B cell (primary cell): ENCODE measurements around the gene SPAG6. TPM values are rescaled to one million over a fixed set of nuclear protein-coding genes. Genes with fewer than 3 reads are reported as not detected.

Experiments used
- ATAC-seq: fragments of 200-7000 bp; cut with Tn5 transposase; one replicate; pipeline ENCODE4 v1.10.0; 2021; ENCODE audit warnings: low read depth, mild to moderate bottlenecking, moderate number of reproducible peaks, moderate library complexity
- CTCF ChIA-PET: fragments of 350-600 bp; sonication (Branson Sonifier 250); formaldehyde crosslinking; loops from one replicate; lab custom pipeline; 2021; ENCODE audit warnings: antibody characterized with exemption, inconsistent platforms; lab: Charles Lee
- POLR2A ChIA-PET: fragments of 350-600 bp; sonication (Branson Sonifier 250); formaldehyde crosslinking; loops from one replicate; lab custom pipeline; 2021; ENCODE audit warnings: antibody characterized with exemption; lab: Charles Lee
- DNase-seq: peaks from one replicate; pipeline ENCODE4 v3.0.0; 2013
- H2AFZ ChIP-seq: 2 replicates; pipeline ENCODE4 v1.6.1; 2012; ENCODE audit warnings: mild to moderate bottlenecking, low read depth, low read length; ENCODE audit not compliant: insufficient read depth, poor library complexity, severe bottlenecking
- H3K27ac ChIP-seq, 2 donors: 1 replicate in 1 of 2; 2 replicates in 1 of 2; pipeline ENCODE4 v1.5.1; 2012 to 2013; ENCODE audit warnings: low read length in 2 of 2, mild to moderate bottlenecking in 2 of 2, moderate library complexity in 1 of 2
- H3K27me3 ChIP-seq, 4 experiments: fragments of 200-600 bp in 1 of 4; sonication (generic) in 1 of 4; replicated peaks in 1 of 4; 1 replicate in 2 of 4; 2 replicates in 2 of 4; pipeline versions ENCODE4 v1.6.1 to v1.7.0; 2013 to 2016; ENCODE audit warnings: low read length in 3 of 4, mild to moderate bottlenecking in 2 of 4, mixed read lengths in 1 of 4, moderate library complexity in 1 of 4; ENCODE audit not compliant: insufficient read depth in 4 of 4, control insufficient read depth in 3 of 4; ENCODE audit errors: control extremely low read depth in 1 of 4
- H3K36me3 ChIP-seq, 2 experiments: replicated peaks in 1 of 2; 1 replicate in 1 of 2; 2 replicates in 1 of 2; pipeline versions ENCODE4 v1.6.1 to v1.7.1; 2013; ENCODE audit warnings: low read length in 1 of 2; ENCODE audit not compliant: insufficient read depth in 2 of 2, control insufficient read depth in 1 of 2; ENCODE audit errors: control extremely low read depth in 1 of 2, extremely low read depth in 1 of 2
- H3K4me1 ChIP-seq, 2 donors: fragments of 200-600 bp in 1 of 2; sonication (generic) in 1 of 2; 1 replicate in 1 of 2; 2 replicates in 1 of 2; pipeline versions ENCODE4 v1.5.1 to v1.6.1; 2013 to 2017; ENCODE audit warnings: low read length in 2 of 2; ENCODE audit not compliant: control insufficient read depth in 2 of 2, insufficient read depth in 2 of 2
- H3K4me2 ChIP-seq: replicated peaks from 2 replicates; pipeline ENCODE3; 2012; ENCODE audit warnings: mild to moderate bottlenecking, low read depth, low read length; ENCODE audit not compliant: poor library complexity, severe bottlenecking
- H3K4me3 ChIP-seq, 5 experiments: fragments of 200-600 bp in 1 of 5; sonication (generic) in 1 of 5; 1 replicate in 3 of 5; 2 replicates in 2 of 5; pipeline versions ENCODE4 v1.5.1 to v1.7.0; 2011 to 2016; ENCODE audit warnings: low read length in 4 of 5, mild to moderate bottlenecking in 4 of 5, low read depth in 2 of 5, control low read depth in 1 of 5, moderate library complexity in 1 of 5; ENCODE audit not compliant: insufficient read depth in 1 of 5; ENCODE audit errors: control extremely low read depth in 1 of 5, extremely low read depth in 1 of 5
- H3K79me2 ChIP-seq: fragments of 200-600 bp; sonication (generic); one replicate; pipeline ENCODE4 v1.6.0; 2016; ENCODE audit warnings: low read length; ENCODE audit not compliant: control insufficient read depth, insufficient read depth
- H3K9ac ChIP-seq: fragments of 200-600 bp; sonication (generic); 2 replicates; pipeline ENCODE4 v1.6.1; 2017; ENCODE audit warnings: mild to moderate bottlenecking, low read length, moderate library complexity
- H3K9me3 ChIP-seq, 3 donors: one replicate each; pipeline versions ENCODE4 v1.6.1 to v1.7.1; 2013; ENCODE audit warnings: low read length in 2 of 3; ENCODE audit not compliant: control insufficient read depth in 2 of 3, insufficient read depth in 1 of 3; ENCODE audit errors: control extremely low read depth in 1 of 3
- H4K20me1 ChIP-seq: 2 replicates; pipeline ENCODE4 v1.6.0; 2012; ENCODE audit warnings: mild to moderate bottlenecking, low read length; ENCODE audit not compliant: insufficient read depth, control insufficient read depth, poor library complexity, severe bottlenecking
- H3K27ac Mint-ChIP-seq: one replicate; pipeline ENCODE4 v1.8.0; 2021; ENCODE audit warnings: mixed read lengths
- H3K27me3 Mint-ChIP-seq: one replicate; pipeline ENCODE4 v1.8.0; 2021; ENCODE audit warnings: mixed read lengths
- H3K4me1 Mint-ChIP-seq: one replicate; pipeline ENCODE4 v1.8.0; 2021; ENCODE audit warnings: mixed read lengths
- H3K4me3 Mint-ChIP-seq: one replicate; pipeline ENCODE4 v1.8.0; 2021; ENCODE audit warnings: mixed read lengths
- H3K9me3 Mint-ChIP-seq: one replicate; pipeline ENCODE4 v1.8.0; 2022; ENCODE audit warnings: mixed read lengths; ENCODE audit not compliant: insufficient read depth
- CTCF ChIP-seq: fragments of 200-600 bp; IDR thresholded peaks from one replicate; pipeline ENCODE4 v1.8.0; 2022; ENCODE audit warnings: antibody characterized with exemption, mild to moderate bottlenecking
- EZH2 ChIP-seq: IDR thresholded peaks from 2 replicates; pipeline ENCODE4 v1.6.1; 2012; ENCODE audit warnings: borderline replicate concordance, low read depth, mild to moderate bottlenecking, moderate library complexity, low read length; ENCODE audit not compliant: insufficient read depth, poor library complexity, severe bottlenecking
- WGBS: methylation state at CpG from one replicate; pipeline ENCODE4 v1.1.5; 2013; ENCODE audit warnings: missing lambda C conversion rate; ENCODE audit not compliant: insufficient coverage; 5-methylcytosine and 5-hydroxymethylcytosine counted together
- intact Hi-C: fragments of 100-400 bp; cut with micrococcal nuclease; formaldehyde crosslinking; loops from one replicate; pipeline ENCODE4 v1.10.0; 2022
- polyA plus RNA-seq: library from polyadenylated mRNA; depleted of rRNA; stranded (reverse); fragments of >200 nt; gene quantifications from 2 replicates; pipeline ENCODE4 v1.2.3, GENCODE V29; 2012
- total RNA-seq, 2 donors: library from RNA; stranded (reverse); fragments of 120-200 nt in 1 of 2; gene quantifications; 1 replicate in 1 of 2; 2 replicates in 1 of 2; pipeline versions ENCODE4 v1.2.3 to v1.2.4, GENCODE V29; 2013 to 2022

Gene SPAG6
- total and polyA plus RNA-seq, 2 donors (not counting 1 experiment from before 2014, with no cell fraction given): not detected

- Histone ChIP-seq H3K9me3 (no peaks in the 10 kb centered on the region), H3K4me2 (peak overlapping the region; percentile 87), H3K4me3 (peak overlapping the region; percentile 65 to 93 (median 86)), H4K20me1 (no peaks in the 10 kb centered on the region), H3K27ac (peak overlapping the region; percentile 96 to 97), H3K9ac (peak overlapping the region; percentile 91), H3K27me3 (no peaks in the 10 kb centered on the region), H3K79me2 (peaks cover 26% of the 10 kb centered on the region), H3K4me1 (peaks cover 19 to 24% of the 10 kb centered on the region in 2 donors), H3K36me3 (no peaks in the 10 kb centered on the region), H2AFZ (peak overlapping the region; percentile 93)
- H3K27me3 Mint-ChIP-seq: no peaks in the 10 kb centered on the region
- WGBS: 0% methylated on average over 23 of the region's 27 CpGs
- no peaks in the 10 kb centered on the region for H3K9me3 Mint-ChIP-seq
- H3K4me3 Mint-ChIP-seq: peak overlapping the region; percentile 98
- CTCF ChIA-PET: interaction anchor here (0.5 to 2.0 kb wide), 7 partner anchors 17 to 942 kb away, joined by 3 to 9 read pairs (median 3); partner anchors contain the start of gene COMMD3
- TF ChIP-seq EZH2: no peak
- TF ChIP-seq CTCF: no peak
- H3K27ac Mint-ChIP-seq: peak overlapping the region; percentile 99
- ATAC-seq (peak; percentile 7), DNase-seq (no peak)
- peaks cover 40% of the 10 kb centered on the region for H3K4me1 Mint-ChIP-seq
- POLR2A ChIA-PET: interaction anchor here (0.7 to 2.7 kb wide), 7 partner anchors 17 to 1015 kb away, joined by 3 to 27 read pairs (median 3); partner anchors contain the start of gene BMI1
- intact Hi-C loops: loop anchor here (1.0 to 5.0 kb wide), 11 partner anchors 17 to 903 kb away; partner anchors contain the start of genes COMMD3, DNAJC1, MLLT10 and PIP4K2A
These were observed 92.6 kb downstream of the SPAG6 start for GRCh38 chr10:22437620-22438588.
